ENCODE results near the gene PBXIP1. TPM values are rescaled to one million over a fixed set of nuclear protein-coding genes. Genes with fewer than 3 reads are reported as not detected.
A peak's percentile ranks its signal among the peaks of the same experiment; 100 is the strongest.
"Not testable (repeated sequence)": the region's sequence is repeated elsewhere in the genome, so short reads cannot be mapped to it uniquely, and the experiment has no call there.

PBXIP1 gene
- total and polyA plus RNA-seq, 11 donors = 36.9 to 70.4 (median 51.5) TPM

DNA sequence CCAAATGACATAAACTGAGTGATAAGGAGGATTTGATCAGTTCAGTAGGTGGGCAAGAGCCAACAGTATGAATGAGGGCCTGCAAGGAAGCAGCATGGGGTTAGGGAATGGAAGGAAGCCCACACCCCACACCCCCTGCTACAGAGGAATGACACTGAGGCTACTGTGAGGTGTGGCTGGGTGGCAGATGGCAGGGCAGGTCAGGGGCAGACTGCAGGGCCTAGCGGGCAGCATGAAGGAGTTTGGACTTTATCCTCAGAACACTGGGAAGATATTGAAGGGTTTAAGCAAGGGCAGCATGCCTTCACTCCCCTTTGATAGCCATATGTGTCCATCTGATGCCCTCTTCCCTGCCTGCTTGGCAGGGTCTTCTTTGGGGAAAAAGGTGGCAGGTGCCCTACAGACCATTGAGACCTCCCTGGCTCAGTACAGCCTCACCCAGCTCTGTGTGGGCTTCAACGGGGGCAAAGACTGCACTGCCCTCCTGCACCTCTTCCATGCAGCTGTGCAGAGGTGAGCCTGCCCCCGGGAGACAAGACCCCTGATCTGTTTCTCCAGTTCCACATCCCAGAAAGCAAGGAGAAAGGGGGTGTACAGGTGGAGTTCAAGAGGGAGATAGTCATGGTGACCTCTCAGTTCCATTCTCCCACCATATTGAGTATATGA is 33.4 kb upstream of the PBXIP1 start:
- peaks cover 0 to 10% (median under 1%) of the 10 kb centered on the region in 12 donors for H3K4me1 ChIP-seq
- ATAC-seq (no peak), DNase-seq (peak in 1 of 5 donors; percentile 4)
- H3K27me3 ChIP-seq = no peaks in the 10 kb centered on the region
- H3K27ac ChIP-seq = no peak overlapping the region
- H3K36me3 ChIP-seq = peaks cover 0 to 62% (median 44%) of the 10 kb centered on the region in 9 donors
- 78 to 94% (median 83%) methylated on average over 3 of the region's 3 CpGs for WGBS, 4 donors
- no peaks in the 10 kb centered on the region for H3K9me3 ChIP-seq
- no peak overlapping the region for H3K4me3 ChIP-seq
- intact Hi-C loops (cut with DNase I) = no loop called here
- TF ChIP-seq, protein P1, sequence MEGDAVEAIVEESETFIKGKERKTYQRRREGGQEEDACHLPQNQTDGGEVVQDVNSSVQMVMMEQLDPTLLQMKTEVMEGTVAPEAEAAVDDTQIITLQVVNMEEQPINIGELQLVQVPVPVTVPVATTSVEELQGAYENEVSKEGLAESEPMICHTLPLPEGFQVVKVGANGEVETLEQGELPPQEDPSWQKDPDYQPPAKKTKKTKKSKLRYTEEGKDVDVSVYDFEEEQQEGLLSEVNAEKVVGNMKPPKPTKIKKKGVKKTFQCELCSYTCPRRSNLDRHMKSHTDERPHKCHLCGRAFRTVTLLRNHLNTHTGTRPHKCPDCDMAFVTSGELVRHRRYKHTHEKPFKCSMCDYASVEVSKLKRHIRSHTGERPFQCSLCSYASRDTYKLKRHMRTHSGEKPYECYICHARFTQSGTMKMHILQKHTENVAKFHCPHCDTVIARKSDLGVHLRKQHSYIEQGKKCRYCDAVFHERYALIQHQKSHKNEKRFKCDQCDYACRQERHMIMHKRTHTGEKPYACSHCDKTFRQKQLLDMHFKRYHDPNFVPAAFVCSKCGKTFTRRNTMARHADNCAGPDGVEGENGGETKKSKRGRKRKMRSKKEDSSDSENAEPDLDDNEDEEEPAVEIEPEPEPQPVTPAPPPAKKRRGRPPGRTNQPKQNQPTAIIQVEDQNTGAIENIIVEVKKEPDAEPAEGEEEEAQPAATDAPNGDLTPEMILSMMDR (IDR thresholded peaks at IDR 0.05) = no peak
- TF ChIP-seq POLR2A (IDR thresholded peaks at IDR 0.05) = no peak

DNA sequence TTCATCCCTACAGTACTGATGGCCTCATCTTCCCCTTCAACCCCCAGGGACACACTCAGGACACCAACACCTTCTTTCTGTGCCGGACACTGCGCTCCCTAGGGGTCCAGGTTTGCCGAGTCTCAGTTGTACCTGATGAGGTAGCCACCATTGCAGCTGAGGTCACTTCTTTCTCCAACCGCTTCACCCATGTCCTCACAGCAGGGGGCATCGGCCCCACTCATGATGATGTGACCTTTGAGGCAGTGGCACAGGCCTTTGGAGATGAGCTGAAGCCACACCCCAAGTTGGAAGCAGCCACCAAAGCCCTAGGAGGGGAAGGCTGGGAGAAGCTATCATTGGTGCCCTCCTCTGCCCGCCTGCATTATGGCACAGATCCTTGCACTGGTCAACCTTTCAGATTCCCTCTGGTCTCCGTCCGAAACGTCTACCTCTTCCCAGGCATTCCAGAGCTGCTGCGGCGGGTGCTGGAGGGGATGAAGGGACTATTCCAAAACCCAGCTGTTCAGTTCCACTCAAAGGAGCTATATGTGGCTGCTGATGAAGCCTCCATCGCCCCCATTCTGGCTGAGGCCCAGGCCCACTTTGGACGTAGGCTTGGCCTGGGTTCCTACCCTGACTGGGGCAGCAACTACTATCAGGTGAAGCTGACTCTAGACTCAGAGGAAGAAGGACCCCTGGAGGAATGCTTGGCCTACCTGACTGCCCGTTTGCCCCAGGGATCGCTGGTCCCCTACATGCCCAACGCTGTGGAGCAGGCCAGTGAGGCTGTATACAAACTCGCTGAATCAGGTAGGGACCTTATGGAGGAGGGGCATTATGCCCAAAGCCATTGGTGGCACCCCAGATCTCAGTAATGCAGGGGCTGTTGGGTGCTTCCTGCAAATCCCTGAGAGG is 32.4 kb upstream of the PBXIP1 start:
- Histone ChIP-seq H3K4me1 (peaks cover 0 to 19% (median 9%) of the 10 kb centered on the region in 12 donors), H3K36me3 (peaks cover 0 to 62% (median 44%) of the 10 kb centered on the region in 9 donors), H3K9me3 (no peaks in the 10 kb centered on the region), H3K4me3 (no peak overlapping the region), H3K27me3 (no peaks in the 10 kb centered on the region), H3K27ac (no peak overlapping the region)
- DNase-seq (peak in 1 of 5 donors; percentile 24), ATAC-seq (no peak)
- TF ChIP-seq POLR2A (IDR thresholded peaks at IDR 0.05) = no peak
- TF ChIP-seq, protein P1 (IDR thresholded peaks at IDR 0.05) = no peak
- 85 to 89% (median 87%) methylated on average over 15 to 17 of the region's 17 CpGs for WGBS, 4 donors
- intact Hi-C loops (cut with DNase I) = no loop called here

DNA sequence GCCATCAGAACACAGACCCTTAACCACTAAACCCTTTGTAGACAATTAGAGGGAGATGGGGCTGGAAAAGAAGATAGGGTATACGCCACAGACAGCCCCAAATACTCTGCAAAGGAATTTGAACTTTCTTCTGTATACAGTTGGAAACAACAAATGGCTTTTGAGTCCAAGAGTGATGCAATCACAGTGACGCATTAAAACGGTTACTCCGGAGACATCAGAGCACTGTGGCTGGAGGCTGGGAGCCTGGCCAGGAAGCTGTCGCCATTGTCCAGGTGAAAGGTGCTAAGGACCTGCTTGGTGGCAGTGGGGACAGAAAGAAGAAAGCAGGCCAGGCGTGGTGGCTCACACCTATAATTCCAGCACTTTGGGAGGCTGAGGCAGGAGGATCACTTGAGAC is 31.4 kb upstream of the PBXIP1 start:
- Histone ChIP-seq H3K27me3 (no peaks in the 10 kb centered on the region), H3K9me3 (no peaks in the 10 kb centered on the region), H3K4me1 (peaks cover 3 to 23% (median 13%) of the 10 kb centered on the region in 12 donors), H3K4me3 (no peak overlapping the region), H3K36me3 (peaks cover 0 to 54% (median 44%) of the 10 kb centered on the region in 9 donors), H3K27ac (no peak overlapping the region)
- 57 to 66% (median 63%) methylated on average over 6 of the region's 6 CpGs for WGBS, 4 donors
- intact Hi-C loops (cut with DNase I) = no loop called here
- ATAC-seq (no peak), DNase-seq (peak in 1 of 5 donors; percentile 49)
- TF ChIP-seq, protein P1 (IDR thresholded peaks at IDR 0.05) = no peak
- no peak for TF ChIP-seq POLR2A (IDR thresholded peaks at IDR 0.05)

DNA sequence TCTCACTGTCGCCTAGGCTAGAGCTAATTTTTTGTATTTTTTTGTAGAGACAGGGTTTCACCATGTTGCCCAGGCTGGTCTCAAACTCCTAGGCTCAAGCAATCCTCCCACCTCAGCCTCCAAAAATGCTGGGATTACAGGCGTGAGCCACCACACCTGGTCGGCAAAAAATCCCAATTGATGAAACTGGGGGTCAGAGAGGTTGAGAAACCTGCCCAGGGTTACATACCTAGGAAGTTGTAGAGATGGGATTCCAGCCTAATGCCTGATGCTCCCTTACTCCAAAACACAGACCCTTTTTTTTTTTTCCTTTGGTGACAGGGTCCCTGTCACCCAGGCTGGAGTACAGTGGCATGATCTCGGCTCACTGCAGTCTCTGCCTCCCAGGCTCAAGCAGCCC is 30.8 kb upstream of the PBXIP1 start:
- DNase-seq; H3K4me3 ChIP-seq; ATAC-seq; H3K27me3 ChIP-seq; H3K9me3 ChIP-seq; intact Hi-C loops (cut with DNase I); H3K27ac ChIP-seq: not testable (repeated sequence)
- H3K4me1 ChIP-seq = peaks cover 3 to 28% (median 14%) of the 10 kb centered on the region in 12 donors
- H3K36me3 ChIP-seq = peaks cover 0 to 52% (median 44%) of the 10 kb centered on the region in 9 donors
- WGBS, 4 donors = 85 to 93% (median 89%) methylated on average over 4 of the region's 4 CpGs

Measured in heart left ventricle (tissue), 16 donors.